ENCODE measurements around the gene HSD17B10.

DNA sequence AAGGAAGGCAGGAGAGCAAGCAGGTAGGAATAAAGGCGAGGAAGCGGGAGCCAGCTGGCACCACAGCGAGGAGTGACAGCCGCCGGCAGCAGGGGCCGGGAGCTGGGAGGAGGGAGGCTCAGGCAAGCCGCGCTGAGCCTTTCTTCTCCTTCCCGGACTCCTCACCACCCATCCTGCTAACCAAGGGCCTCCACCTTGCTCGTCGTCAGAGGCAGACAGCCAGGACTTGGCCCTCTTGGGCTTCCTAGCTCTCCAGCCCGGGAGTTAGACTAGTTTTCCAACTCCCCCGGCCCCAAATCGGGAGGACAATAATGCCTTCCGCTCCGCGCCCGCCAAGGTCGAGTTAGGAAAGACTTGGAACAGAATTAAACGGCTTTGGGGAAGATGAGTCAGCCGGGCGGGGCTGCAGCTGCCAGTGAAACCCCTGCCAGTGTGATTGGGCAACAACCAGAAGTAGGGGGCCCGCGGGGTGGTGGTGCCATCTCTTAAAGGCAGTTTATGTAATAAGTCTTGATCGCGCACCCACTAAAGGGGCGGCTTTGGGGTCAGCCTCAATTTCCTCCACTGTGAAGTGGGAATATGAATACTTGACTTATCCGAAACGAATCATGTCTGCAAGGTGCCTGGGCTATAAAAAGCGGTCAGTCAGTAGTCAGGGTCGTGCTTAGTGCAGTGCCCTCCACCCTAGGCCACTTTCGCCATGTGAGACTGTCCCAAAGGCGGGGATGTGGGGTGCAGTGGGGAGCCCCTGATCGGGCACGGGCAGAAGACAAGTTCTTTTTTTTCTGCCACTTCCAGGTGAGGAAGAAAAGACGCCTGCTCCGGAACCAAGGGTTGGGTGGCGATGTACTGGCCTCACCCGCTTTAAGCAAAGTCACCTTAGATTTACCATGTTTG lies 6.7 kb upstream of the HSD17B10 start:
- TF ChIP-seq, protein P1, sequence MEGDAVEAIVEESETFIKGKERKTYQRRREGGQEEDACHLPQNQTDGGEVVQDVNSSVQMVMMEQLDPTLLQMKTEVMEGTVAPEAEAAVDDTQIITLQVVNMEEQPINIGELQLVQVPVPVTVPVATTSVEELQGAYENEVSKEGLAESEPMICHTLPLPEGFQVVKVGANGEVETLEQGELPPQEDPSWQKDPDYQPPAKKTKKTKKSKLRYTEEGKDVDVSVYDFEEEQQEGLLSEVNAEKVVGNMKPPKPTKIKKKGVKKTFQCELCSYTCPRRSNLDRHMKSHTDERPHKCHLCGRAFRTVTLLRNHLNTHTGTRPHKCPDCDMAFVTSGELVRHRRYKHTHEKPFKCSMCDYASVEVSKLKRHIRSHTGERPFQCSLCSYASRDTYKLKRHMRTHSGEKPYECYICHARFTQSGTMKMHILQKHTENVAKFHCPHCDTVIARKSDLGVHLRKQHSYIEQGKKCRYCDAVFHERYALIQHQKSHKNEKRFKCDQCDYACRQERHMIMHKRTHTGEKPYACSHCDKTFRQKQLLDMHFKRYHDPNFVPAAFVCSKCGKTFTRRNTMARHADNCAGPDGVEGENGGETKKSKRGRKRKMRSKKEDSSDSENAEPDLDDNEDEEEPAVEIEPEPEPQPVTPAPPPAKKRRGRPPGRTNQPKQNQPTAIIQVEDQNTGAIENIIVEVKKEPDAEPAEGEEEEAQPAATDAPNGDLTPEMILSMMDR (IDR thresholded peaks at IDR 0.05; ENCODE audit: poor library complexity), result no peak
- TF ChIP-seq EZH2 (IDR thresholded peaks at IDR 0.05; ENCODE audit: borderline replicate concordance), result no peak
